ENCODE measurements around the gene ZNF277. TPM values are rescaled to one million over a fixed set of nuclear protein-coding genes. Genes with fewer than 3 reads are reported as not detected.

Gene ZNF277
- total RNA-seq, 4 donors from 2014 or later = 17.1 to 38.4 (median 29.5) TPM

- 30 to 67% methylated on average over 1 of the region's 1 CpG for WGBS, 2 donors (ENCODE audit: low coverage in 1 of 2)
- ATAC-seq = no peak
- Histone ChIP-seq H3K4me1 (no peaks in the 10 kb centered on the region), H3K36me3 (no peaks in the 10 kb centered on the region), H3K9me3 (no peaks in the 10 kb centered on the region), H3K27me3 (no peaks in the 10 kb centered on the region), H3K4me3 (no peak overlapping the region), H3K27ac (no peak overlapping the region)
- no peak for TF ChIP-seq POLR2AphosphoS5 (IDR thresholded peaks at IDR 0.05)
- no peak for TF ChIP-seq EP300 (IDR thresholded peaks at IDR 0.05)
- no peak for TF ChIP-seq POLR2A (IDR thresholded peaks at IDR 0.05)
- TF ChIP-seq, protein P1, sequence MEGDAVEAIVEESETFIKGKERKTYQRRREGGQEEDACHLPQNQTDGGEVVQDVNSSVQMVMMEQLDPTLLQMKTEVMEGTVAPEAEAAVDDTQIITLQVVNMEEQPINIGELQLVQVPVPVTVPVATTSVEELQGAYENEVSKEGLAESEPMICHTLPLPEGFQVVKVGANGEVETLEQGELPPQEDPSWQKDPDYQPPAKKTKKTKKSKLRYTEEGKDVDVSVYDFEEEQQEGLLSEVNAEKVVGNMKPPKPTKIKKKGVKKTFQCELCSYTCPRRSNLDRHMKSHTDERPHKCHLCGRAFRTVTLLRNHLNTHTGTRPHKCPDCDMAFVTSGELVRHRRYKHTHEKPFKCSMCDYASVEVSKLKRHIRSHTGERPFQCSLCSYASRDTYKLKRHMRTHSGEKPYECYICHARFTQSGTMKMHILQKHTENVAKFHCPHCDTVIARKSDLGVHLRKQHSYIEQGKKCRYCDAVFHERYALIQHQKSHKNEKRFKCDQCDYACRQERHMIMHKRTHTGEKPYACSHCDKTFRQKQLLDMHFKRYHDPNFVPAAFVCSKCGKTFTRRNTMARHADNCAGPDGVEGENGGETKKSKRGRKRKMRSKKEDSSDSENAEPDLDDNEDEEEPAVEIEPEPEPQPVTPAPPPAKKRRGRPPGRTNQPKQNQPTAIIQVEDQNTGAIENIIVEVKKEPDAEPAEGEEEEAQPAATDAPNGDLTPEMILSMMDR (IDR thresholded peaks at IDR 0.05) = no peak
Observed at GRCh38 chr7:112377593-112377992, 171.1 kb downstream of the ZNF277 start.

DNA sequence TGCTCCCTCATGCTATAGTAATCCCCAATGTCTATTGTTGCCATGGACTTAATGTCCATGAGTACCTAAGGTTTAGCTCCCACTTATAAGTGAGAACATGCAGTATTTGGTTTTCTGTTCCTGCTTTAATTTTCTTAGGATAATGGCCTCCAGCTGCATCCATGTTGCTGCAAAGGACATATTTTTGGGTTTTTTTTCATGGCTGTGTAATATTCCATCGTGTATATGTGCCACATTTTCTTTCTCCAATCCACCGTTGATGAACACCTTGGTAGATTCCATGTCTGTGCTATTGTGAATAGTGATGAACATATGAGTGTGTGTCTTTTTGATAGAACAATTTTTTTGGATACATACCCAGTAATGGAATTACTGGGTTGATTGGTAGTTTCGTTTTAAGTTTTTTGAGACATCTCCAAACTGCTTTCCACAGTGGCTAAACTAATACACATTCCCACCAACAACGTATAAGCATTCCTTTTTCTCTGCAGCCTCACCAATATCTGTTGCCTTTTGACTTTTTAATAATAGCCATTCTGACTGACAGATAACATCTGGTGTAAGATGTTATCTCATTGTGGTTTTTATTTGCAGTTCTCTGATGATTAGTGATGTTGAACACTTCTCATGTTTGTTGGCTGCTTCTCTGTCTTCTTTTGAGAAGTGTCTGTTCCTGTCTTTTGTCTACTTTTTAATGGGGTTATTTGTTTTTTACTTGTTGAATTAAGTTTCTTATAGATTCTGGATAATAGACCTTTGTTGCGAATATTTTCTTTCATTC is 175.0 kb downstream of the ZNF277 start:
- no peaks in the 10 kb centered on the region for H3K36me3 ChIP-seq
- TF ChIP-seq POLR2A (IDR thresholded peaks at IDR 0.05) (no peak), EP300 (IDR thresholded peaks at IDR 0.05) (no peak), POLR2AphosphoS5 (IDR thresholded peaks at IDR 0.05) (no peak)
- TF ChIP-seq, protein P1 (IDR thresholded peaks at IDR 0.05) = no peak
- H3K4me3 ChIP-seq = no peak overlapping the region
- H3K27ac ChIP-seq = no peak overlapping the region
- no peaks in the 10 kb centered on the region for H3K9me3 ChIP-seq
- WGBS, 2 donors (ENCODE audit: low coverage in 1 of 2) = 85 to 94% methylated on average over 3 to 5 of the region's 5 CpGs
- no peaks in the 10 kb centered on the region for H3K27me3 ChIP-seq
- H3K4me1 ChIP-seq = no peaks in the 10 kb centered on the region
- ATAC-seq = no peak

DNA sequence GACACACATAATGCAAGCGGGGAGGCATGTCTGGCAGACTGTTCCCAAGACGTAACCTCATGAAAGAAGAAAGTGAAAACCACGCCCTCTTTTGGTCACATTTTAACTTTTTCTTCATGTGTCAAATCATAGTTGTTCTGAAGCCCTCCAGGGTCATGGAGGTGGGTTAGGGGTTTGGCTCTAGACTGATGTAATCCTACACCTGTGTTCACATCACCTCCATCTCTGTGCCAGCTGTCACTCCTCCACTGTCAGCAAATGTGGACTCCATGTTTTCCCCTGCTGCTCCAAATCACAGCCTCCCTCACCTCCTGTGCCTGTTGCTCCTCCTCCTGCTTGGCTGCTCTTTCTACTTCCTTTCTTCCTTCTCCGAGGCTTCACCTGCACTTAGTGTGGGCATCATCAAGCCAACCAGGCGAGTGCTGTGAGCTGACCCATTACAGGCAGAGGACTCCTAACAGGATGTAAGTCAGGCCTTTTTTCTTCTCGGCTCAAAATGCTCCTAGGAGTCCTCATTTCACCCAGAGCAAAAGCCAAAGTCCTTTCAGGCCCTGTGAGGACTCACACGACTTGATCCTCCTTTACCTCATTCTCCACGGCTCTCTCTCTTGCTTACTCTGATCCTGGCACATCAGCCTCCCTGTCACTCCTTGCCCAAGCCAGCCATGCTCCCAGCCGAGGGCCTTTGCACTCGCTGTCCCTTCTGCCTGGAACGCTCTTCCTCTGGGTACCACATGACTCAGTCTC is 177.3 kb downstream of the ZNF277 start:
- H3K36me3 ChIP-seq = no peaks in the 10 kb centered on the region
- no peak overlapping the region for H3K27ac ChIP-seq
- TF ChIP-seq, protein P1 (IDR thresholded peaks at IDR 0.05) = no peak
- TF ChIP-seq POLR2A (IDR thresholded peaks at IDR 0.05) (no peak), POLR2AphosphoS5 (IDR thresholded peaks at IDR 0.05) (no peak), EP300 (IDR thresholded peaks at IDR 0.05) (no peak)
- no peaks in the 10 kb centered on the region for H3K9me3 ChIP-seq
- ATAC-seq = no peak
- H3K4me3 ChIP-seq = no peak overlapping the region
- no peaks in the 10 kb centered on the region for H3K4me1 ChIP-seq
- H3K27me3 ChIP-seq = no peaks in the 10 kb centered on the region
- WGBS, 2 donors (ENCODE audit: low coverage in 1 of 2) = 42 to 78% methylated on average over 4 to 11 of the region's 11 CpGs

- no peak overlapping the region for H3K4me3 ChIP-seq
- H3K27me3 ChIP-seq = no peaks in the 10 kb centered on the region
- TF ChIP-seq POLR2A (IDR thresholded peaks at IDR 0.05) (no peak), POLR2AphosphoS5 (IDR thresholded peaks at IDR 0.05) (no peak), EP300 (IDR thresholded peaks at IDR 0.05) (no peak)
- TF ChIP-seq, protein P1 (IDR thresholded peaks at IDR 0.05) = no peak
- no peaks in the 10 kb centered on the region for H3K36me3 ChIP-seq
- H3K9me3 ChIP-seq = no peaks in the 10 kb centered on the region
- WGBS, 2 donors (ENCODE audit: low coverage in 1 of 2) = 83 to 93% methylated on average over 3 of the region's 3 CpGs
- no peak overlapping the region for H3K27ac ChIP-seq
- no peaks in the 10 kb centered on the region for H3K4me1 ChIP-seq
- no peak for ATAC-seq
Observed at GRCh38 chr7:112385516-112385915, 179.0 kb downstream of the ZNF277 start.
